ENCODE measurements around the gene CHRNB1.

CHRNB1 gene

DNA sequence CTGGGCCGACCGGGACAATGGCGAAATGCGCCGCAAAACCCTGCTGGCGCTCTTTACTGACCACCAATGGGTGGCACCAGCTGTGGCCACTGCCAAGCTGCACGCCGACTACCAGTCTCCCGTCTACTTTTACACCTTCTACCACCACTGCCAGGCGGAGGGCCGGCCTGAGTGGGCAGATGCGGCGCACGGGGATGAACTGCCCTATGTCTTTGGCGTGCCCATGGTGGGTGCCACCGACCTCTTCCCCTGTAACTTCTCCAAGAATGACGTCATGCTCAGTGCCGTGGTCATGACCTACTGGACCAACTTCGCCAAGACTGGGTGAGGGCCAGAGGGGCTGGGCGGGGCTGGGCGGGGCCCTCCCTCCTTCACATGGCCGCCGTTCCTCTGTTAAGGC lies 29.1 kb upstream of the CHRNB1 start:
- FAIRE-seq, result no peak

DNA sequence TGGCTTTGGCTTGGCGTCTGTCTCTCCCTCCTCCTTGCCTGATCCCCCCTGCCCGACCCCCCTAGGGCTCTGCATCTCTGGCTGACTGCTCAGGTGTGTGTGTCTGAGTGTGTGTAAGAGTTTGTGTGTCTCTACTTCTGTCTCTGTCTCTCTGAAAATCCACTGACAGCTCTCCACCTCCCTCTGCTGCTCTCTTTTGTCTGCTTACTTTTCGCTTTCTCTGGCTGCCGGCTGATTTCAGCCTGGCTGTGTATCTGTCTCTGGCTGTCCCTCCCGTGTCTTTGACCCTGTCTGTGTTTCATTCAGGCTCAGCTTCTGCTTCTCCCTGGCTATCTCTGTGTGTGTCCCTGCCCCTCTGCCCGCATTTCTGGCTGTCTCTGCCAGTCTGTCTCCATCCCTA lies 28.5 kb upstream of the CHRNB1 start:
- FAIRE-seq (no peak), DNase-seq (ENCODE audit: low spot score) (no peak)

More for the DNA sequence above, 29.1 kb upstream of the CHRNB1 start:
- DNase-seq (ENCODE audit: low spot score), result no peak

DNA sequence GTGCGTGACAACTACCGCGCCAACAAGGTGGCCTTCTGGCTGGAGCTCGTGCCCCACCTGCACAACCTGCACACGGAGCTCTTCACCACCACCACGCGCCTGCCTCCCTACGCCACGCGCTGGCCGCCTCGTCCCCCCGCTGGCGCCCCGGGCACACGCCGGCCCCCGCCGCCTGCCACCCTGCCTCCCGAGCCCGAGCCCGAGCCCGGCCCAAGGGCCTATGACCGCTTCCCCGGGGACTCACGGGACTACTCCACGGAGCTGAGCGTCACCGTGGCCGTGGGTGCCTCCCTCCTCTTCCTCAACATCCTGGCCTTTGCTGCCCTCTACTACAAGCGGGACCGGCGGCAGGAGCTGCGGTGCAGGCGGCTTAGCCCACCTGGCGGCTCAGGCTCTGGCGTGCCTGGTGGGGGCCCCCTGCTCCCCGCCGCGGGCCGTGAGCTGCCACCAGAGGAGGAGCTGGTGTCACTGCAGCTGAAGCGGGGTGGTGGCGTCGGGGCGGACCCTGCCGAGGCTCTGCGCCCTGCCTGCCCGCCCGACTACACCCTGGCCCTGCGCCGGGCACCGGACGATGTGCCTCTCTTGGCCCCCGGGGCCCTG lies 27.7 kb upstream of the CHRNB1 start:
- DNase-seq (ENCODE audit: low spot score), result no peak
- FAIRE-seq, result no peak

DNA sequence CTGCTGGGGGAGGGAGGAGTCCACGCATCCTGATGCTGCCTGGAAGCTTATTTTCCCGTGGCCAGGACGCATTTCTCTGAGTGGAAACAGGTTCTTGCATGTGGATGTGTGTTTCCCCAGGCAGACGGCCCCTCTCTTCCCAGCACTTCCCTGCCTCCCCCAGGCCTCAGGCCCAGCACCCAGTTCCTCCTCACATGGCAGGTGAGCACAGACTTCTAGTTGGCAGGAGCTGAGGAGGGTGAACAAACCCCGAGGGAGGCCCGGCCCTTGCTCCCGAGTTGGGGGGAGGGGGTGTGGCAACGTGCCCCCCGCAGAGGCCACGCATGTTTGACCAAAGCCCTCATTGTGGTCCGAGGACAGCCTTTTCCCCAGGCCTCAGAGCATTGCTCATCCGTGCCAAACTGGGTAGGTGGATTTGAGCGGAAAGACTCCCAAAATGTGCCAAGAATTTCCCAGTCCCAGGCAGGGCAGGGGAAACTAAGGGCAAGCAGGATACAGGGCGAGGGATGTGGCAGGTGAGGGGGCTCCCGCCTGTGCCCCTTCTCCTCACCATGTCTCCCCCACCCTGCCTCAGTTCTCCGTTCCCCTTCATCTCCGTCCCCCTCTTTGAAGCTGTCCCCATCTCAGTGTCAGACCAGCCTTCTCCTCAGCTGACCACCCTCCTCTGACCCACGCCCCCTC lies 26.2 kb upstream of the CHRNB1 start:
- FAIRE-seq, result no peak
- DNase-seq (ENCODE audit: low spot score), result no peak

DNA sequence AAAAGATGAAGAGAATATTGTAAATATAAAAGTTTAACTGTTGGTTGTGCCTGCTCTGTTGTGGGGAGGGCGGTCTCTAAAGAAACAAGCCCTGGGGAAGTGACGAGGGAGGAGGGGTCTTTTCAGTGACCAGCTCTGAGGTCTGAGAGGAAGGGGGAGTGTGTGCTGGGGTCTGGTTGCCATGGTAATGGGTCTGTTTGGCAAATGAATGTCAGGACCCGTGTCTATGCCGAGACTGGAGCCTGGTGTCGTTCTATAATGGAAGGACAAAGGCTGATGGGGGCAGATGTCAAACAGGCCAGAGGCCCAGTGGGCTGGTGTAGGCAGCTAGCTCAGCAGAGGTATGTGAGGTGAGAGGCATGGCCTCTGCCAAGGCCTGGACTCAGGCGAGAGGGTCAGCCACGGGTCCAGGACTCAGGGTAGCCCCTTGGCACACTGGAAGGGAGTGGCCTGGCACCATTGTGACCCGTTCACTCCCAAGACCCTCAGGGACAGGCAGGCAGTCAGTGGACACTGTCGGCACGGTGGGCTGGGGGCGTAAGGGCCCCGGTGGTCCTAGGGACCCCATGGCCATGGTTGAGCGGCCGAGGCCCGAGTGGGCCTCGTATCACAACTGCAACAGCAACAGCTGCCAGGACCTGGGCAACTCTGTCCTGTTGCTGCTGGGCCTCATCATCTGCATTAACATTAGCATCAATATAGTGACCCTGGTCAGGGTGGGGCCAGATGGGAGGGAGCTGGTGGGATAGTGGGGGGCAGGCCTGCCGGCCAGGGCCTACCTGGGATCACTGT lies 24.8 kb upstream of the CHRNB1 start, which contains the start of gene SPEM1:
Gene SPEM1, plus strand, starts transcription at position 506 of the 792 bp plus-strand sequence. Its CDS starts 61 bp downstream, at position 567.
- DNase-seq (ENCODE audit: low spot score), result no peak
- no peak for FAIRE-seq

DNA sequence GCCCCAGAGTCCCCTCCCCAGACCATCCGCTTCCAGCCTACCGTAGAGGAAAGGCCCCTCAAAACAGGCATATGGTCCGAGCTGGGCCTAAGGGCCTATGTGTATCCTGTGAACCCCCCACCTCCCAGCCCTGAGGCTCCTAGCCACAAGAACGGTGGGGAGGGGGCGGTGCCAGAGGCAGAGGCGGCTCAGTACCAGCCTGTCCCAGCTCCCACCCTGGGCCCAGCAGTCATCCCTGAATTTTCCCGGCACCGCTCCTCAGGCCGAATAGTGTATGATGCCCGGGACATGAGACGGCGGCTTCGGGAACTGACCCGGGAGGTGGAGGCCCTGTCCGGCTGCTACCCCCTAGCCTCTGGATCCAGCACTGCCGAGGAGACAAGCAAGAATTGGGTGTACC lies 23.7 kb upstream of the CHRNB1 start:
- DNase-seq (ENCODE audit: low spot score), result no peak
- no peak for FAIRE-seq

DNA sequence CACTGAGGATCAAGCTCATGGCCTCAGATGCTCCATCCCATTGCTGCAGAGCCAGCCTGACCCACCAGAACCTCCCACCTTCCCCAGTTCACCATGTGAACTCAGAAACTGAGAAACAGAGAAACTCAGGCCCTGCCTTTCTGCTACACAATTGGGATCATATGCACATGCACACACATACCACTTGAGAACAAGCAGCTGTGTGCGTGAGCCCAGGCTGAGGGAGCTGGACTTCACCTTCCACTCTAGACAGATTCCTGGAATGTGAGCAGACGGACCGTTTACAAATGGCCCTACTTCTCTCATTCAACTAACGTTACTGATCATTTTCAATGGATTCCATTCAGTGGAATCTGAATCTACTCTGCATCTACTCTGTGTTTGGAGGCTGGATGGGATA lies 21.2 kb upstream of the CHRNB1 start:
- no peak for FAIRE-seq
- DNase-seq (ENCODE audit: low spot score), result no peak

DNA sequence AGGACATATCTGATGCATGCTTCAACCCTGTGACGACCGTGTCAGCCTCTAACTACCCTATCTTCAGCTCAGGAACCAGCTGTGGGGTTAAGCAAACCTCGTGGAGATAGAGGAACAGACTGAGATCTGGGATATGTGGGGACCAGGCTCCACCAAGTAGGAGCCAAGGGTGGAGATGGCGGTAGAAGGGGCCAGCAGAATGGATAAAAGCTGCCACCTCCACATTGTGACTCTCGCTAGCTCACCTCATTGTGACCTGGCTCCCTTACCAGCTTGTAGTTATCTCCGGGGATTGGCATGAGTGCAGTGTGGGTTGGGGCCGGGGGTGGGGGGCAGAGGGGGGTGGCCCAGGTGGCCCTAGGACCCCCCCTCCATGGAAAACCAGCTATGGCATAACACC lies 19.5 kb upstream of the CHRNB1 start, which contains the start of gene SPEM2:
Gene SPEM2, plus strand, starts transcription at position 301 of the 400 bp plus-strand sequence. Its CDS starts 73 bp downstream, at position 374.
- no peak for DNase-seq (ENCODE audit: low spot score)
- FAIRE-seq, result no peak

DNA sequence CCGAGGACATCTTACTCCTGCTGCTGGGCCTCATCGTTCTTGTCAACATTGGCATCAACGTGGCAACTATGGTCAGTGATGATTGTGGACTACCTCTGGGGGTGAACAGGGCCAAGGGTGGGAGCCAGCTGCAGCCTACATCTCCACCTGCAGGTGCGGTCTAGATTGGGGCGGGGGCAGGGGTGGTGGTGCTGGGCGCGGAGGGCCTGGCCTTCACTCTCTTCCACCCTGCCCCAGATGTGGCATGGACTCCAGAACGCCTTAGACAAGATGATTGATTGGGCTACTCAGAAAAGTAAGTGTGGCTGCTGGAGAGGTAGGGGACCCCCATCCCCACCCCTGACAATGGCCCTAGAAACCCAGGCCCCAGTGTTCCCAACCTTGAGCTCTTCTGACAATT lies 19.1 kb upstream of the CHRNB1 start:
- FAIRE-seq, result no peak
- no peak for DNase-seq (ENCODE audit: low spot score)

DNA sequence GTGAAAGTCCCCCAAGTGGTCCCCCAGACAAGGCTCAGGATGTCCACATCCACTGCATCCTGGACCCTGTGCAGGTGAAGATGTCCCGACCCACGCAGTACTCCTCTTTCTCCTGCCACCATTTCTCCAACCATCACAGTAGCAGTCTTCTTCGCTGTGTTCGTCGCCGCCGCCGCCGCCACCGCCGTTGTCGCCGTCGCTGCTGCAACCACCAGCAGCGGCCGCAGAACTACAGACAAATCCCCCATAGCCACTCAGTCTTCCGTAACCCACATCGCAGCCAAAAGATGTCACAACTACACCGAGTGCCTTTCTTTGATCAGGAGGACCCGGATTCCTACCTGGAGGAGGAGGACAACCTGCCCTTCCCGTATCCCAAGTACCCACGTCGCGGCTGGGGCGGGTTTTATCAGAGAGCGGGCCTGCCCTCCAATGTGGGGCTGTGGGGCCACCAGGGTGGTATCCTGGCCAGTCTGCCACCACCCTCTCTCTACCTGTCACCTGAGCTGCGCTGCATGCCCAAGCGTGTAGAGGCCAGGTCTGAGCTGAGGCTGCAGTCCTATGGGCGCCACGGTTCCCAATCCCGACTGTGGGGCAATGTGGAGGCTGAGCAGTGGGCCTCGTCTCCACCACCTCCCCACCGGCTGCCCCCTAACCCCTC lies 18.5 kb upstream of the CHRNB1 start:
- no peak for DNase-seq (ENCODE audit: low spot score)
- FAIRE-seq, result no peak

DNA sequence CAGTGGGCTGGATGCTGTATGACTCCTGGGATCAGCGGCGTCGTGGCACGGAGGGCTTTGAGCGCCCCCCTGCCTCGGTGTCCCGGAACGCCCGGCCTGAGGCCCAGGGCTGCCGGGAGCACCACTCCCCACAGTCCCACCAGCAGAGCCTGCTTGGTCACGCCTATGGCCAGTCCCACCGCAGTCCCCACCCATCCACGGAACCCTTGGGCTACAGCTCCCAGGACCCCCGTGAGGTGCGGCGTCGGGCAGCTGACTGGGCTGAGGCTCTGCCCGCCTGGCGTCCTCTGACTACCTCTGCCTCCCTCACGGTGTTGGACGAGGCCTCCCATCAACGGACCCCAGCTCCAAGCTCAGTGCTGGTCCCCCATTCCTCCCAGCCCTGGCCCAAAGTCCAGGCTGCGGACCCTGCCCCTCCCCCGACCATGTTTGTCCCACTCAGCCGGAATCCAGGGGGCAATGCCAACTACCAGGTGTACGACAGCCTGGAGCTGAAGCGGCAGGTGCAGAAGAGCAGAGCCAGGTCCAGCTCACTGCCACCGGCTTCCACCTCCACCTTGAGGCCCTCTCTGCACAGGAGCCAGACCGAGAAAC lies 17.9 kb upstream of the CHRNB1 start:
- FAIRE-seq (no peak), DNase-seq (ENCODE audit: low spot score) (no peak)

DNA sequence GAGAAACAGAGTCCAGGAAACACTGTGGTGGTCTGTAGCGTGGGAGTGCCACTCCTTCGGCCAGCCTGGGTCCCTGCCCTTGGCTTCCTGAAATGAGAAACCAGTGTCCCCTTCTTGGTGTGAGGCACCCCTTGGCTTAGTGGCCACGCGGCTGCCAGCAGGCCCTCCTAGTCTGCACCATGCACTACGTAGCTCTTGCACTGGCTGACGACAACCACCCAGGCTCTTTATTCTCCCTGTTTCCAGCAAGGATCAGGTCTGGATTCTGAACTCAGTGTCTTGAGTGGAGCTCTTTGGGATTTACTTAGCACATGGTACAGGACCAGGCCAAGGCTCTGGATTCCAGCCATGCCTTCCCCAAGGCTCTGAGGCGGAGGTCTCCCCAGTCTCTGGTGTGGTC lies 17.3 kb upstream of the CHRNB1 start:
- FAIRE-seq (no peak), DNase-seq (ENCODE audit: low spot score) (no peak)

DNA sequence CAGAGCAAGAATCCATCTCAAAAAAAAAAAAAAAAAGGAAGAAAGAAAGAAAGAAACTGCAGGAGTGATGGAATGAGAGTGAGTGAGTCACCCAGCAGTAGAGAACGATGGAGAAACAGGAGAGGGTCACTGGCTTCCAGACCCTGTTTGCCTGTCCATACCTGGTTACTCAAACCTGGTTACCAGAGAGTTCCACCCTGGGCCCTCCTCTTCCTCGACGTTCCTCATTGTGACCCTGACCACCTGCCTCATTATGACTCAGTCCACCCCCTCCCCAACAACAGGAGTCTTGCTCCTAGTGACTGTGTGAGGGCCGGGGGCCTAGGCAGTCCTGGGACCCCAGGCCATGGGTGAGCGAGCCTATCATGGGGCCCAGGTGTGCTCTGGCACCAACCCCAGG lies 16.3 kb upstream of the CHRNB1 start, which contains the start of gene SPEM3:
Gene SPEM3, plus strand, starts transcription at position 301 of the 400 bp plus-strand sequence. Its CDS starts 46 bp downstream, at position 347.
- no peak for FAIRE-seq
- DNase-seq (ENCODE audit: low spot score), result no peak

DNA sequence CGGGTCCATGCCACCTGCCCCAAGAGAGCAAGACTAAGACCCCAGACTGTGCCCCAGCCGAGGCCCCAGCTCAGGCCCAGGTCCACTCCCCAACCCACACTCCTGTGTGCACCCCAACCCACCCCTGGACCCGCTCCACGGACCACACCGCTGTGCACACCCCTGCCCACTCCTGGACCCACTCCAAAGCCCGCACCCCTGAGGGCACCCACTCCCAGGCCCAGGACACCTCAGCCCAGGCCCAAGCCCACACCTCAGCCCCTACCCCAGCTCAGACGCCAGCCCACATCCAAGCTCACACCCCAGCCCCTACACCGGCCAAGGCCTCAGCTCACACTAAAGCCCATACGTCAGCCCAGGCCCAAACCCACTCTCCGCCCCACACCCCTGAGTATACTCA lies 15.1 kb upstream of the CHRNB1 start:
- no peak for DNase-seq (ENCODE audit: low spot score)
- no peak for FAIRE-seq

DNA sequence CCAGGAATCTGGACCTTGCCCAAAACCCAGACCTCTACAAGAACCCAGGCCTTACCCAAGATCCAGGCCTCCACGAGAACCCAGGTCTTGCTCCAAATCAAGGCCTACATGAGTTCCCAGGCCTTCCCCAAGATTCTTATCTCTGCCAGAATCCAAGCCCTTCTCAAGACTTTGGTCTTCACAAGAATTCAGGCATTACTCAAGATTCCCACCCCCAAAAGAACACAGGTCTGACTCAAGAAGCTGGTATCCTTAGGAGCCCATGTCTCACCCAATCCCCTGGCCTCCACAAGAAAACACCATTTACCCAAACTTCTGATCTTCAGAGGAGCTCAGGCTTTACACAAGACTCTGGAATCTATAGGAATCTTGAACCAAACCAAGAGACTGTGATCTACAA lies 13.6 kb upstream of the CHRNB1 start:
- FAIRE-seq (no peak), DNase-seq (ENCODE audit: low spot score) (no peak)

DNA sequence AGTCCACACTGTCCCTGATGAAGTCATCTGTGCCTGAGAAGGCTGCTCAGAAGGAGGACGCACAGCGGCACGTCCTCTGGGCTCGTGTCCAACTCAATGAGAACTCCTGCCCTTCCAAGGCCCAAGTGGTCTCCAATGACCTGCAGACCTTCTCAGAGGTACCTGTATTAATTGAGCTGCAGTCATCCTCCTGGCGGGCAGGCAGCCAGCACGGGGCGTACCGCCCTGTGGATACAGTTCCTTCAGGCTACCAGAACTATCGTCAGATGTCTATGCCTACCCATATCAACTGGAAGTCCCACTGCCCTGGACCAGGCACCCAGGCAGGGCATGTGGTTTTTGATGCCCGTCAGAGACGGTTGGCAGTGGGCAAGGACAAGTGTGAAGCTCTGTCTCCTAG lies 12.6 kb upstream of the CHRNB1 start:
- DNase-seq (ENCODE audit: low spot score), result no peak
- FAIRE-seq, result no peak

DNA sequence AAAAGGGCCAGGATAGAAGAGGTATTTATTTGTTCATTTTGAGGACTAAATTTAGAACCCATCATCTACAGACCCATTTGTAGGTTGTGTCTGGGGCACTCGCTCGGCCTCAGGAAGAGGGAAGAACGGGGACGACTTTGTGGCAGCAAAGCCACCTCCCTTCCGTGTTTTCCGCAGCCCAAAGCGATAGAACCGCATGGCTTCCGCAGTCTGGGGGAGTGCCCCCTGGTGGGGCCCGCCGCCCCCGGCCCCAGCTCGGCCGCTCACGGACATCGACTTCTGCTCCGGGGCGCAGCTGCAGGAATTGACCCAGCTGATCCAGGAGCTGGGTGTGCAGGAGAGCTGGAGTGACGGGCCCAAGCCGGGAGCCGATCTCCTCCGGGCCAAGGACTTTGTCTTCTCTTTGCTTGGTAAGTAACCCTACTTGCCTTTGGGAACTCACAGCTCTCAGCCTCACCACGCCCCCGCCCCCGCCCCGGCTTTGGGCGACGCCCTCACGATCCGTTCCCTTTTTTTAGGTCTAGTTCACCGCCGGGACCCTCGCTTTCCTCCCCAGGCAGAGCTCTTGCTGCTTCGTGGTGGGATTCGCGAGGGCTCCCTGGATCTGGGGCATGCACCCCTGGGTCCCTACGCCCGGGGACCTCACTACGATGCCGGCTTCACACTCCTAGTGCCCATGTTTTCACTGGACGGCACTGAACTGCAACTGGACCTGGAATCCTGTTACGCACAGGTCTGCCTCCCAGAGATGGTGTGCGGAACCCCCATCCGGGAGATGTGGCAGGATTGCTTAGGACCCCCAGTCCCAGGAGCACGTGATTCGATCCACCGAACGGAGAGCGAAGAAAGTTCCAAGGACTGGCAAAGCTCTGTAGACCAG lies 8.9 kb upstream of the CHRNB1 start:
- DNase-seq (ENCODE audit: low spot score), result no peak
- no peak for FAIRE-seq

DNA sequence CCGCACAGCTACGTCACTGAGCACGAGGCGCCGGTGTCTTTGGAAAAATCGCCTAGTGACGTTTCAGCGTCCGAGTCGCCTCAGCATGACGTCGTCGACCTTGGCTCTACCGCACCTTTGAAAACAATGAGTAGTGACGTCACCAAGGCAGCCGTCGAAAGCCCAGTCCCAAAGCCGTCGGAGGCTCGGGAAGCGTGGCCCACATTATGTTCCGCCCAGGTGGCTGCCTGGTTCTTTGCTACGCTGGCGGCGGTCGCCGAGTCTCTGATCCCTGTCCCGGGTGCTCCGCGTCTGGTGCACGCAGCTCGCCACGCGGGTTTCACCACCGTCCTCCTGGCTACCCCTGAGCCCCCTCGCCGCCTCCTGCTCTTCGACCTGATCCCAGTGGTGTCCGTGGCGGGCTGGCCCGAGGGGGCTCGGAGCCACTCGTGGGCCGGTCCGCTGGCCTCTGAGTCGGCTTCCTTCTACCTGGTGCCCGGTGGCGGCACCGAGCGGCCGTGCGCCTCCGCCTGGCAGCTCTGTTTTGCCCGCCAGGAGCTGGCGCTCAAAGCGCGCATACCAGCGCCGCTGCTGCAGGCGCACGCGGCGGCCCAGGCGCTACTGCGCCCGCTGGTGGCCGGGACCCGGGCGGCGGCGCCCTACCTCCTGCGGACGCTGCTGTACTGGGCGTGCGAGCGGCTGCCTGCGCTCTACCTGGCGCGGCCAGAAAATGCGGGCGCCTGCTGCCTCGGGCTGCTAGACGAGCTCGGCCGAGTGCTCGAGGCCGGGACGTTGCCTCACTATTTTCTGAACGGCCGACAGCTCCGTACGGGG lies 8.1 kb upstream of the CHRNB1 start:
- FAIRE-seq (no peak), DNase-seq (ENCODE audit: low spot score) (peak; percentile 68)

DNA sequence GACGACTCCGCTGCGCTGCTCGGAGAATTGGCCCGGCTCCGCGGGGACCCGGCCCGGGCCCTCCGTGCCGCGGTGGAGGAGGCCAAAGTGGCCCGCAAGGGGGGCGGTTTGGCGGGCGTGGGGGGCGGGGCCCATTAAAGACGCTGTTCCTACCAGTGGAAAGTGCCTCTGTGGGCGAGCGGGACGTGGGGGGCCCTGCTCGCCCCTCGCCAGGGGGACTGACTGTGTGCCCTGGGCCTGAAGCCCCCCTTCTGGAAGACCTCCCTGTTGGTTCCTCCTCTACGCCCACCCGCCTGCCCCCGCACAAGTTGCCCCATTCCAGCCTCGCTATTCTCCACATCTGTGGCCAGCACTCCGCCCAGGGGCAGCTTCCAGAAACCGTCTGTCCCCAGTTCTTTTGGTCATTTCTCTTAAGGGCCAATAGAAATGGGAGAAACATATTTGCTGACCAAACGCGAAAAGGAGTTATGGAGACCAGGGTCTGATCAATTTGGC lies 7.4 kb upstream of the CHRNB1 start:
- no peak for FAIRE-seq
- DNase-seq (ENCODE audit: low spot score), result no peak

All from urothelium cell line (cell line).